ENCODE measurements around the gene ITPA.

Gene ITPA

DNA sequence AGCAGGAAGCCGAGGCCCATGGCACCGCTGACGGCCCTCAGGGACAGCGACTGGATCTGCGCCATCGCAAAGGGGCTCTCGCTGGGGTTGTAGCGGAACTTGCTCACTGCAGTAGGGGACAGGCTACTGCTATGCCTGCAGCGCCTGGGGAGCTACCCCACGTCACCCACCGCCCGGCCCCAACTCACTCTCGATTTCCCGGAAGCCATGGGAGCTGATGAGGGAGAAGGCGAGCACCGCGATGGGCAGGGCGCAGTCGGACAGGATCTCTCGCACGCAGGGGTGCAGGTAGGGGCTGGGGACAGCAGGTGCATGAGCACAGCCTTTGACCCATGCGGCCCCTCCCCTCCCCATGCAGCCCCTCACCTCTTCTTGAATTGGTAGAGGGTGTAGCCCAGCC, 19.9 kb downstream of the ITPA start:
- DNase-seq, result no peak

- DNase-seq, result no peak
Observed at GRCh38 chr20:3229798-3230197, 20.5 kb downstream of the ITPA start.

DNA sequence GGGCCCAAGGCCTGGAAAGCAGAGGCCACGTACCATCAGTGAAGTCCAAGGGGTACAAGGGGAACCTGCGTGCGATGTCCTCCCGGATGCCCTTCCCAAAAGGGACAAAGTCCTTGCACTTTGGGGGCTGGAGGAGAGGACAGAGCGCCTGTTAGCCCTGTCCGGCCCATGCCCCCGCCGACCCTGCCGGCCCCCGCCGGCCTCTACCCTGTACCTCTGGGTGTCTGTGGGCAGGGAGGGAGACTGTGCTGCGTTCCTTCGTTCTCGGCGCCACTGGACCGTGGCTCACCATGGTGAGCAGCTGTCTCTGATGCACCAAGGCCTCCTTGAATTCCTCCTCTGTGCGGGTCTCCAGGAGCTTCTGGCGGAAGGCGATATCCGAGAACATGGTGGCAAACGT, 21.8 kb downstream of the ITPA start:
- DNase-seq, result no peak

GRCh38 chr20:3231889-3232588, 22.7 kb downstream of the ITPA start:
- DNase-seq, result no peak

DNA sequence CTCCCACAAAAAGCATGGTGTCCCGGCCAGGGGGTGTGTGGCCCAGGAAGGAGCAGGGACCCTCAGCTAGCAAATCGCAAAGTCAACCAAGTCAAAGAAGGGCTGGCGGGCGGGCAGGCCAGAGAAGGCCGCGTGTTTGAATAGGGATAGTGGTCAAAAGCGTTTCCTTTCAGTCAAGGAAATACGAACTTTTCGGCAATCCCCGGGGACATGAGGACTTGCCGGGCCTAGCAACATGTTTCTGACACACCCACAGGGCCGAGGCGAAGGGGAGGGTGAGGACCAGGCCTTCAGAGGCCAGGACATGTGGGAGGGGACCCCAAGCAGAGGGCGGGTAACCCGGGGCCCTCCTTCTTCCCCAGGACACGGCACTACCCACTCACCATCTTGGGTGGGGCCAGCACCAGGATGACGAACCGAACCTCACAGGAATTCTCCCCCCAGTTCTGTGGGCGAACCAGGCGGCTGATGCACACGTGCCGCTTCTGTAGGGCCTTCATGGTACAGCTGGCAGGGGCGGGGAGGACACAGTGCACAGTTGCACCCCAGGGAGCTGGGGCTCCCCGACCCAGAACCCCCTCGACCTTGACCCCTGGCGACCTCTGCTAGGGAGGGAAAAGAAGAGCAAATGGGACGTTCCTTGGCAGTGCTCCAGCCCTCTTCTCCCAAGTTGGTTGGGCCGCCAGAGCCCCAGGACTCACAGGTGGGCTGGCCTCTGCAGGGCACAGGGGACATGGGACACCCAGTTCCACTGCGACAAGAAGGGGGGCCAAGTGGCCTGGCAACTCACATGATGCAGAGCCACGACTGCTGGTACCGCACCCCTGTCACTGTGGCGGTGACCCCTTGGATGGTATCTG, 24.1 kb downstream of the ITPA start:
- no peak for DNase-seq

DNA sequence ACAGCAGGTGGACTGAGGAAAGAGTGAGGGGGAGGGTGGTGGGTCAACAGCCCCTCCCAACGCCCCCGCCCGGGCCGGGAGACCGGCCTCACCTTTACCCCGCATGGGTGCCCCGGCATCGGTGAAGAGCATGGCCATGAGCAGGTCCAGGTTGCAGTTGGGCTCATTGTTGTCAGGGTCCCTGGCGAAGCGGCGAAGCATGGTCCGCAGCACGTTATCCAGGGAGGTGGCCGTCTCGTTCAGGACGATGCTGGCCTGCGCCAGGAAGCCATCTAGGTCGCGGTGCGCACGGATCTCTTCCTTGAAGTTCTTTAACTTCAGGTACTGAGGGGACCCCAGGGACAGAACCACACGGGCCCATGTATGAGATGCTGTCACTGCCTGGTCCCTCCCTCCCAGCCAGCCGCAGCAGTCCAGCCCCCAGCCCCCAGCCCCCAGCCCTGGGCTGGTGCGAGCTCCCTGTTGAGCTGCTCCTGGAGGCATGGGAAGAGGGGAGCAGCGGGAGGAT, 24.7 kb downstream of the ITPA start:
- no peak for DNase-seq

GRCh38 chr20:3235666-3236324, 26.5 kb downstream of the ITPA start:
- DNase-seq, result no peak

- DNase-seq, result no peak
Observed at GRCh38 chr20:3237011-3237957, 28.0 kb downstream of the ITPA start.

DNA sequence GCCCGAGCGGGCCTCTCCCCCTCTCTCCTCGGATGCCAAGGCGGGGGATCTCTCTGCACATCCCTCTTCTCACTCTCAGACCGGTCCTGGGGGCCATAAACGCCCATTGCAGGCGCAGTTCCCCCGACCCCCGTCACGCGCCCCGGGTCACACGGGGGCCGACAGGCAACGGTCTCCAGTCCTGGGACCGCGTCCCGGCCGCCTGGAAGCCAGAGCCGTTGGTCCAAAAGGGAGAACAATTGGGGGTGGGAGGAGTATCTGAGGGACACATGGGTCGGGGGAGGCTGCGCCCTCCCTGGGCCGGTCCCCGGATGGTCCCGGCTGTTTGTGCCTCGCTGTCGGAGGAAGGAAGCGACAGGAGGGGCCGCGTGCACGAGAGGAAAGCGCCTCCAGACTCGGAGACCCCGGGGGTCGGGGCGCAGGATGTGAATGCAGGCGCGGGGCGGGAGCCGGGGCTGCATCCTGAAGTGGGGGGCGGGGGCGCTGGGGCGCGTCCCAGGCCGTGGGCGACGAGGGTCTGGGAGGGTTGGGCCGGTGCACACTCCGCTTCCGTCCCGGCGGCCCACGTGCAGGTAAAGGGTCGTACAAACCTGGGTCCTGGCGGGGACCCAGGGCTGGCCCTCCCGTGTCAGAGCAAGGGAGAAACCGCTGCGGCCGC, 28.8 kb downstream of the ITPA start:
- DNase-seq, result no peak

- DNase-seq, result peak; percentile 55
Observed at GRCh38 chr20:3238616-3239025, 29.3 kb downstream of the ITPA start.

DNA sequence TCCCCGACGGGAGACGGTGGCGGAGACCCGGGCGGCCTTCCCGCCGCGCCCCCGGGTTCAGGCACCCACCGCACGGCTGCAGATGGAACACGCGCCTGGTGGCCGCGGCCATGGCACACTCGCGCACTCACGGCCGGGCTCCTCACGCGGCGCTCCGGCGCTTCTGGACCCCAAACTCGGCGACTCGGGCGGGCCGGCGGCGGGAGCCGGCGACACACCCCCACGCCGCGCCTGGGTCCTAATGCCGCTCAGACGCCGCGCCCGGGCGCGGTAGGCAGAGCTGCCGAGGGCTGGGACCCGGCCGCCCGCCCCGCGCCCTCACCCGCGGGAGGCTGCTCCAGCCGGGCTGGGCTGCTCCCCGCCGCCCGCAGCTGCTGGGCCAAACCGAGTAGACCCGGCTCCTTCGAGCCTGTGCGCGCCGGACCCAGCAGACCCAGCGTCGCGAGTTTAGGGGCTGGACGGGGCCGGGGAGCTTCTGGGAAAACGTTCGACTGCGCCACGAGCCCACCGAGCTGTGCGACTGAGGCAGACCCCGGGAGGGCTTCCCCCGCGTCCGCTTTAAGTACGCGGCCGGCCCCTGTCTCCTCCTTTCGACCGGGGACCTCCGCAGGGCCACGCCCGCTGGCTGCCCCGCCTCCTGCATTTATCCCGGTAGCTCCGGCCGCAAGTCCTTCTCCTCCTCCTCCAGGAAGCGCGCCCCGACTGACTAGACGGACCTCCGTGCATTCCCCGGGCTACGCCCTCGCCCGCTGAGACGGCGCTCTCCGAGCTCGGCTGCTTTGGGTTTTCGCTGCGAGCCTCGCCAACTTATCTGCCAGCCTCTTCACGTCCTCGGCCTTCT, 29.9 kb downstream of the ITPA start, which contains the start of gene SLC4A11:
Gene SLC4A11 (minus strand): TSS at position 165 of the 841 bp plus-strand sequence. CDS start 53 bp downstream, at position 112.
- DNase-seq, result peak; percentile 45

GRCh38 chr20:3239867-3240775, 30.8 kb downstream of the ITPA start:
- DNase-seq, result no peak

GRCh38 chr20:3240776-3241363, 31.6 kb downstream of the ITPA start:
- DNase-seq, result no peak

GRCh38 chr20:3242172-3242692, 32.9 kb downstream of the ITPA start:
- DNase-seq, result no peak

- no peak for DNase-seq
Observed at GRCh38 chr20:3243718-3244358, 34.5 kb downstream of the ITPA start.

DNA sequence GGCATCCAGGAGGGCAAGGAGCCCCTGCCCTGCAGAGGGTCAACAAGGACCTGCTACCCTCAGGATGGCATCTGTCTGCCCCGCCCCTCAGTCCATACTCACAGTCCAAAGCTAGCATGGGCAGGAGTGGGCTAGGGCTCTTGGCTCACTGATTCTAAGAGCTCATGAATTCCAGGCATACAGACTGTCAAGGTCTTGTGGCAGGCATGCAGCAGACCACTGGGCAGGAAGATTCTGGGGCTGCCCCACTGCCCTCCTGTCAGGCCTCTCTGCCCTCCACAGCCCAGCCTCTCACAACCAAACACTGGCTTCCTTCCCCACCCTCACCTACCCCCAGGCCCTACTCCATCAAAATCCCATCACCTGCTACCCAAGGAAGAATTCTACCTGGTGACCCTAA, 35.3 kb downstream of the ITPA start:
- DNase-seq, result no peak

DNA sequence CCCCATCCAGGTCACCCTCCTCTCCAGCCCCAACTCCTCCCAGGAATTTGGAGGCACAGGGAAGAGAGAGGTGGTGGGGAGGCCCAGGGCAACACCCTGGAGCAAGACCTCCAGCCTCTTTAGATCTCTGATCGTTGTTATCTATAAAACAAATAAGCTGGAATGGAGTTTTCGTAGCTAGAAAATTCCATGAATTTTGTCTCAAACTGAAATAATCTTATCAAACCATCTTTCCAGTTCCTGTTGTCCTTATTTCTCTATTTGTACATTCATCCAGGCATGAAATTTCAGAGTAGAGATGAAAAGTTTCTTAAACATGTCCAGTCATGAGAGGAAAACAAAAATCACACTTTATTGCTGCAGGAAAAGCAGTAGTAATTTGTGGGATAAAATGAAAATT, 35.9 kb downstream of the ITPA start:
- no peak for DNase-seq

DNA sequence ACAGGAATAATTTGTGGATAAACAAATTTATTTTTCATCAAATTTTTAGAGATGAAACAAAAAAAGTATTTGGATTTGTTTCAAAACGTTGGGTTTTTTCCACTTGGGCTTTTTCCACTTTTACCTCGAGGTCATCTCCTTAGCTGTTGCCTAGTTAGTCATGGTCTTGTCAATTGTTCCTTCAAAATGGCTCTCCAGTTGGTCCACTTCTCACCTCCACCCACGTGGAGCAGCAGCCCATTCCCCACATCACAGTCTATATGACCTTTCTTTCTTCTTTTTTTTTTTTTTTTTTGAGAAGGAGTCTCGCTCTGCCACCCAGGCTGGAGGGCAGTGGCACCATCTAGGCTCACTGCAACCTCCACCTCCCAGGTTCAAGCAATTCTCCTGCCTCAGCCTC, 36.4 kb downstream of the ITPA start:
- DNase-seq, result no peak

Measured in activated CD8-positive, alpha-beta memory T cell treated with anti-CD3 and anti-CD28 coated beads, Interleukin-2, amount 50 U/mL, for 4 hours (primary cell).